Measurements from ENCODE around the gene EVC2.

EVC2 gene

GRCh38 chr4:5547651-5548249, 160.6 kb downstream of the EVC2 start:
- H3K4me3 ChIP-seq (ENCODE audit: low read length), result no peak overlapping the region
- DNase-seq (ENCODE audit: low read depth, low spot score), result no peak

GRCh38 chr4:5545271-5545670, 163.1 kb downstream of the EVC2 start:
- H3K4me3 ChIP-seq (ENCODE audit: low read length), result no peak overlapping the region

GRCh38 chr4:5544762-5545161, 163.6 kb downstream of the EVC2 start:
- H3K4me3 ChIP-seq (ENCODE audit: low read length), result no peak overlapping the region
- DNase-seq (ENCODE audit: low read depth, low spot score), result no peak

More at GRCh38 chr4:5545271-5545670, 163.1 kb downstream of the EVC2 start:
- no peak for DNase-seq (ENCODE audit: low read depth, low spot score)

- no peak for DNase-seq (ENCODE audit: low read depth, low spot score)
- no peak overlapping the region for H3K4me3 ChIP-seq (ENCODE audit: low read length)
These were observed 164.7 kb downstream of the EVC2 start for GRCh38 chr4:5543681-5544080.

GRCh38 chr4:5541169-5541568, 167.2 kb downstream of the EVC2 start:
- no peak overlapping the region for H3K4me3 ChIP-seq (ENCODE audit: low read length)
- no peak for DNase-seq (ENCODE audit: low read depth, low spot score)

- no peak overlapping the region for H3K4me3 ChIP-seq (ENCODE audit: low read length)
- DNase-seq (ENCODE audit: low read depth, low spot score), result no peak
These were observed 168.8 kb downstream of the EVC2 start for GRCh38 chr4:5539584-5539983.

GRCh38 chr4:5532100-5532499, 176.3 kb downstream of the EVC2 start:
- no peak for DNase-seq (ENCODE audit: low read depth, low spot score)

GRCh38 chr4:5528031-5528436, 180.3 kb downstream of the EVC2 start:
- no peak overlapping the region for H3K4me3 ChIP-seq (ENCODE audit: low read length)
- no peak for DNase-seq (ENCODE audit: low read depth, low spot score)

More at GRCh38 chr4:5532100-5532499, 176.3 kb downstream of the EVC2 start:
- no peak overlapping the region for H3K4me3 ChIP-seq (ENCODE audit: low read length)

GRCh38 chr4:5527211-5527610, 181.1 kb downstream of the EVC2 start:
- H3K4me3 ChIP-seq (ENCODE audit: low read length), result no peak overlapping the region
- DNase-seq (ENCODE audit: low read depth, low spot score), result no peak

- no peak for DNase-seq (ENCODE audit: low read depth, low spot score)
- H3K4me3 ChIP-seq (ENCODE audit: low read length), result no peak overlapping the region
These were observed 182.1 kb downstream of the EVC2 start for GRCh38 chr4:5526080-5526846.

GRCh38 chr4:5524446-5525299, 183.7 kb downstream of the EVC2 start:
- no peak for DNase-seq (ENCODE audit: low read depth, low spot score)
- H3K4me3 ChIP-seq (ENCODE audit: low read length), result no peak overlapping the region

GRCh38 chr4:5517372-5517771, 191.0 kb downstream of the EVC2 start:
- no peak for DNase-seq (ENCODE audit: low read depth, low spot score)

GRCh38 chr4:5515646-5516045, 192.7 kb downstream of the EVC2 start:
- DNase-seq (ENCODE audit: low read depth, low spot score), result no peak
- H3K4me3 ChIP-seq (ENCODE audit: low read length), result no peak overlapping the region

More at GRCh38 chr4:5517372-5517771, 191.0 kb downstream of the EVC2 start:
- no peak overlapping the region for H3K4me3 ChIP-seq (ENCODE audit: low read length)

Measured in Jurkat, Clone E6-1 (cell line).